ENCODE data around the gene PSENEN. TPM values are rescaled to one million over a fixed set of nuclear protein-coding genes. Genes with fewer than 3 reads are reported as not detected.

Gene PSENEN
- polyA plus RNA-seq, 1 donor (not counting 4 experiments of a cell fraction or from before 2014, with no cell fraction given) = 36.2 TPM

GRCh38 chr19:35740423-35741202 lies 4.8 kb upstream of the PSENEN start:
- dilution Hi-C loops (cut with MboI; ENCODE audit: extremely low pct_ligation_motif_present, low sequenced_read_pairs) = no loop called here
- H3K4me1 ChIP-seq (ENCODE audit: control insufficient read depth, extremely low read depth, insufficient read depth, low read length) = peaks cover 13% of the 10 kb centered on the region
- H3K27me3 ChIP-seq (ENCODE audit: control insufficient read depth, extremely low read depth, insufficient read depth, low read length) = no peaks in the 10 kb centered on the region
- H3K4me2 ChIP-seq (ENCODE audit: control insufficient read depth, extremely low read depth, insufficient read depth, low read depth, low read length) = peak overlapping the region; percentile 98
- H3K9me1 ChIP-seq (ENCODE audit: control insufficient read depth, extremely low read depth, insufficient read depth, low read length) = no peaks in the 10 kb centered on the region
- DNase-seq (ENCODE audit: low read depth, low spot score) (peak; percentile 70), FAIRE-seq (peak; percentile 5)
- H3K4me3 ChIP-seq (ENCODE audit: control insufficient read depth in 2 of 3, extremely low read depth in 1 of 3, insufficient read depth in 2 of 3, low read depth in 1 of 3, low read length in 3 of 3) = peak overlapping the region; percentile 44 to 84 (median 79)
- H3K27ac ChIP-seq (ENCODE audit: control insufficient read depth, insufficient read depth, low read length) = peak overlapping the region; percentile 8
- TF ChIP-seq EZH2 (IDR thresholded peaks at IDR 0.05; ENCODE audit: low read length) = no peak
- TF ChIP-seq, protein P1, sequence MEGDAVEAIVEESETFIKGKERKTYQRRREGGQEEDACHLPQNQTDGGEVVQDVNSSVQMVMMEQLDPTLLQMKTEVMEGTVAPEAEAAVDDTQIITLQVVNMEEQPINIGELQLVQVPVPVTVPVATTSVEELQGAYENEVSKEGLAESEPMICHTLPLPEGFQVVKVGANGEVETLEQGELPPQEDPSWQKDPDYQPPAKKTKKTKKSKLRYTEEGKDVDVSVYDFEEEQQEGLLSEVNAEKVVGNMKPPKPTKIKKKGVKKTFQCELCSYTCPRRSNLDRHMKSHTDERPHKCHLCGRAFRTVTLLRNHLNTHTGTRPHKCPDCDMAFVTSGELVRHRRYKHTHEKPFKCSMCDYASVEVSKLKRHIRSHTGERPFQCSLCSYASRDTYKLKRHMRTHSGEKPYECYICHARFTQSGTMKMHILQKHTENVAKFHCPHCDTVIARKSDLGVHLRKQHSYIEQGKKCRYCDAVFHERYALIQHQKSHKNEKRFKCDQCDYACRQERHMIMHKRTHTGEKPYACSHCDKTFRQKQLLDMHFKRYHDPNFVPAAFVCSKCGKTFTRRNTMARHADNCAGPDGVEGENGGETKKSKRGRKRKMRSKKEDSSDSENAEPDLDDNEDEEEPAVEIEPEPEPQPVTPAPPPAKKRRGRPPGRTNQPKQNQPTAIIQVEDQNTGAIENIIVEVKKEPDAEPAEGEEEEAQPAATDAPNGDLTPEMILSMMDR (optimal IDR thresholded peaks at IDR 0.05 in 1 of 3, IDR thresholded peaks at IDR 0.05 in 1 of 3, conservative IDR thresholded peaks at IDR 0.05 in 1 of 3; ENCODE audit: extremely low read depth in 1 of 3, insufficient read depth in 2 of 3, low read length in 3 of 3) = peak in 1 of 3 experiments; percentile 22
- H3K9me3 ChIP-seq (ENCODE audit: control insufficient read depth, low read depth, low read length) = no peaks in the 10 kb centered on the region
- peaks cover 3% of the 10 kb centered on the region for H4K20me1 ChIP-seq (ENCODE audit: control insufficient read depth, extremely low read depth, insufficient read depth, low read length)
- H3K9ac ChIP-seq (ENCODE audit: control insufficient read depth, extremely low read depth, insufficient read depth, low read length) = peak overlapping the region; percentile 61
- peaks cover 26 to 28% of the 10 kb centered on the region in 2 experiments for H3K36me3 ChIP-seq (ENCODE audit: control insufficient read depth in 2 of 2, extremely low read depth in 1 of 2, insufficient read depth in 2 of 2, low read length in 2 of 2)
- H2AFZ ChIP-seq (ENCODE audit: control insufficient read depth, low read length) = peak overlapping the region; percentile 95
- H3K79me2 ChIP-seq (ENCODE audit: control insufficient read depth, insufficient read depth, low read length) = peaks cover 3% of the 10 kb centered on the region

DNA sequence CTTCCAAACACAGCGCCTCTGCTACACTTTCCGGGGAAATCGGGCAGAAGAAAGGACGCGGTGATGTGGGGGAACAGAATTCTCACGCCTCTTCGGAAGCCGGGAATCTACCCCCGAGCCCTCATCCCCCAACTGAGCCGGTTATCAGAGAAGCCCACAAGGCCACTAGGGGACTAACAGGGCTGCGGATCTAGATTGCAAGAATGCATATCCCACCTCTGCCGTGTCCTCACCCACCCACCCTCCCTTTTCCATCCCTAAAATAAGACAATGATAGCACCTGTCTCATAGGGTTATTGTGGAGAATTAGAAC lies 4.3 kb upstream of the PSENEN start:
- H3K9me1 ChIP-seq (ENCODE audit: control insufficient read depth, extremely low read depth, insufficient read depth, low read length) = no peaks in the 10 kb centered on the region
- H3K36me3 ChIP-seq (ENCODE audit: control insufficient read depth in 2 of 2, extremely low read depth in 1 of 2, insufficient read depth in 2 of 2, low read length in 2 of 2) = peaks cover 24 to 26% of the 10 kb centered on the region in 2 experiments
- DNase-seq (ENCODE audit: low read depth, low spot score) (no peak), FAIRE-seq (no peak)
- dilution Hi-C loops (cut with MboI; ENCODE audit: extremely low pct_ligation_motif_present, low sequenced_read_pairs) = no loop called here
- H3K9me3 ChIP-seq (ENCODE audit: control insufficient read depth, low read depth, low read length) = no peaks in the 10 kb centered on the region
- H3K9ac ChIP-seq (ENCODE audit: control insufficient read depth, extremely low read depth, insufficient read depth, low read length) = peak overlapping the region; percentile 61
- peak overlapping the region; percentile 44 to 84 (median 79) for H3K4me3 ChIP-seq (ENCODE audit: control insufficient read depth in 2 of 3, extremely low read depth in 1 of 3, insufficient read depth in 2 of 3, low read depth in 1 of 3, low read length in 3 of 3)
- peaks cover 3% of the 10 kb centered on the region for H4K20me1 ChIP-seq (ENCODE audit: control insufficient read depth, extremely low read depth, insufficient read depth, low read length)
- H3K79me2 ChIP-seq (ENCODE audit: control insufficient read depth, insufficient read depth, low read length) = peaks cover 9% of the 10 kb centered on the region
- peak overlapping the region; percentile 95 for H2AFZ ChIP-seq (ENCODE audit: control insufficient read depth, low read length)
- H3K27me3 ChIP-seq (ENCODE audit: control insufficient read depth, extremely low read depth, insufficient read depth, low read length) = no peaks in the 10 kb centered on the region
- TF ChIP-seq EZH2 (IDR thresholded peaks at IDR 0.05; ENCODE audit: low read length) = no peak
- TF ChIP-seq, protein P1 (optimal IDR thresholded peaks at IDR 0.05 in 1 of 3, IDR thresholded peaks at IDR 0.05 in 1 of 3, conservative IDR thresholded peaks at IDR 0.05 in 1 of 3; ENCODE audit: extremely low read depth in 1 of 3, insufficient read depth in 2 of 3, low read length in 3 of 3) = peak in 2 of 3 experiments; percentile 0 to 8
- H3K4me1 ChIP-seq (ENCODE audit: control insufficient read depth, extremely low read depth, insufficient read depth, low read length) = peaks cover 16% of the 10 kb centered on the region
- H3K27ac ChIP-seq (ENCODE audit: control insufficient read depth, insufficient read depth, low read length) = peak overlapping the region; percentile 8
- H3K4me2 ChIP-seq (ENCODE audit: control insufficient read depth, extremely low read depth, insufficient read depth, low read depth, low read length) = peak overlapping the region; percentile 98

All from keratinocyte (primary cell).